SK-N-MC (cell line): ENCODE data around the gene MYT1.

Source experiments
- EZH2 ChIP-seq: fragments of 200-600 bp; sonication (generic); IDR thresholded peaks from one replicate; pipeline ENCODE4 v1.6.1; 2017; ENCODE audit warnings: antibody characterized with exemption
- POLR2AphosphoS5 ChIP-seq: IDR thresholded peaks from 2 replicates; pipeline ENCODE4 v1.6.1; 2012; ENCODE audit warnings: mild to moderate bottlenecking, low read depth, low read length, borderline replicate concordance

GRCh38 chr20:64161356-64162238 is 2.7 kb upstream of the MYT1 start:
- TF ChIP-seq POLR2AphosphoS5 = no peak
- no peak for TF ChIP-seq EZH2
